ENCODE results near the gene TLE6.

The TLE6 gene

DNA sequence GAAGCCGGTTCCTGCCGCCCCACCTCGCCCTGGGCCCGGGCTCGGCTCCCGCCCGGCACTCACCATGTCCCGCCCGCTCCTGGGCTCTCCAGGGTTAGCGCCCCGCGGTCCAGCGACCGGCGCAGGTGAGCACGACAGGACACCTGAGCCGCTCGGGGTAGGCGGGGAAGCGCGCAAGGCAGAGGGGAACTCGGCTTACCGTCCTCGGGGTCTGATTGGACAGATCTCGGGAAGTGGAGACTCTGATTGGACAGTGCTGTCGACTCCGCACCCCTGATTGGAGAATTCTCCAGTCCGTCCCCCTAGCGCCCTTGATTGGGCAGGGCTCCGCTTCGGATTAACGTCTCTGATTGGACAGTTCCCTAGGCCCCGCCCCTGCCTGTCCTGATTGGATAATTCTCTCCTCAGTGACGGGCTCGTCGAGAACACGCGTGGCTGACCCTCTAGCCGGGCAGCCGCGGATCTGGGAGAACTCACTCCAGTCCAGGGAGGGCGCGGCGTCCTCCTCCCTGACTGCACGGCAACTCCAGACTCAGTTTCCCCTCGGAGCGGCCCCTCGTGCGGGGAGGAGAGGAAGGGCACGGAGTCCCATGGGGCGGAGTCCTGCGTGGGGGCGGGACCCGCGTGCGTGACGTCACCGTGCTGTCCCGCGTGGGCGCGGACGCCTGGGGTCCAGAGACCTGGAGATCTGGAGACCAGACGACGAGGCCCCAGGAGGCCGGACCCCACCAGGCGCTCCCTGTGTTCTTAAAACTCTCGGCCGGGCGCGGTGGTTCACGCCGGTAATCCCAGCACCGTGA is 32.4 kb upstream of the TLE6 start, which contains the start of gene ZNF77:
Gene ZNF77, minus strand, starts transcription at position 197 of the 800 bp plus-strand sequence. Its CDS starts 131 bp downstream, at position 66.
- DNase-seq, result peak; percentile 99 to 100
- TF ChIP-seq, protein P1, sequence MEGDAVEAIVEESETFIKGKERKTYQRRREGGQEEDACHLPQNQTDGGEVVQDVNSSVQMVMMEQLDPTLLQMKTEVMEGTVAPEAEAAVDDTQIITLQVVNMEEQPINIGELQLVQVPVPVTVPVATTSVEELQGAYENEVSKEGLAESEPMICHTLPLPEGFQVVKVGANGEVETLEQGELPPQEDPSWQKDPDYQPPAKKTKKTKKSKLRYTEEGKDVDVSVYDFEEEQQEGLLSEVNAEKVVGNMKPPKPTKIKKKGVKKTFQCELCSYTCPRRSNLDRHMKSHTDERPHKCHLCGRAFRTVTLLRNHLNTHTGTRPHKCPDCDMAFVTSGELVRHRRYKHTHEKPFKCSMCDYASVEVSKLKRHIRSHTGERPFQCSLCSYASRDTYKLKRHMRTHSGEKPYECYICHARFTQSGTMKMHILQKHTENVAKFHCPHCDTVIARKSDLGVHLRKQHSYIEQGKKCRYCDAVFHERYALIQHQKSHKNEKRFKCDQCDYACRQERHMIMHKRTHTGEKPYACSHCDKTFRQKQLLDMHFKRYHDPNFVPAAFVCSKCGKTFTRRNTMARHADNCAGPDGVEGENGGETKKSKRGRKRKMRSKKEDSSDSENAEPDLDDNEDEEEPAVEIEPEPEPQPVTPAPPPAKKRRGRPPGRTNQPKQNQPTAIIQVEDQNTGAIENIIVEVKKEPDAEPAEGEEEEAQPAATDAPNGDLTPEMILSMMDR (IDR thresholded peaks at IDR 0.05), result peak in 1 of 2 experiments; percentile 51
- Histone ChIP-seq H3K4me3 (peak within 1 kb of the TSS; percentile 71 to 81), H3K9me3 (no peaks in the 10 kb centered on the region), H3K27me3 (no peaks in the 10 kb centered on the region), H3K4me1 (peaks cover 0 to 26% (median 22%) of the 10 kb centered on the region in 4 donors), H3K36me3 (no peaks in the 10 kb centered on the region), H3K27ac (peak within 1 kb of the TSS; percentile 82 to 85)
- intact Hi-C loops (cut with DNase I; ENCODE audit: low total_unique reads), result loop anchor here (5.0 kb wide), 1 partner anchor 38 kb away; no protein-coding TSS in a partner anchor

DNA sequence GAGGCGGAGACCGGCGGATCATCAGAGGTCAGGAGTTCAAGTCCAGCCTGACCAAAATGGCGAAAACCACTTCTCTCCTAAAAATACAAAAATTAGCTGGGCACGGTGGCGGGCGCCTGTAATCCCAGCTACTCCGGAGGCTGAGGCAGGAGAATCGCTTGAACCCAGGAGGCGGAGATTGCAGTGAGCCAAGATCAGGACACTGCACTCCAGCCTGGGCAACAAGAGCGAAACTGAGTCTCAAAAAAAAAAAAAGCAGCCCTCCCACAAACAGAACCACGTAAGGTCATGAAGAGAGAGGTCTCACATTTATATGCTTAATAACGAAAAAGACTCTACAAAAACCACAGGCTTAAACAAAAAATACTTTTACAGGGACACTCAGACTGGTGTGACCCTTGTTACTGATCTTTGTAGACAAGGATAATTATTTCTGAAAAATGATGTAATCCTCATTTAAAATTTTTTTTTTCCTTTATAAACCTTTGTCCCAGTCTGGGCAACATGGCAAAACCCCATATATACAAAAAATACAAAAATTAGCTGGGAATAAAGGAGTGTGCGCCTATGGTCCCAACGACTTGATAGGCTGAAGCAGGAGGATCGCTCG is 31.7 kb upstream of the TLE6 start:
- H3K4me3 ChIP-seq, result peak overlapping the region; percentile 71 to 81
- DNase-seq, result no peak
- no peaks in the 10 kb centered on the region for H3K9me3 ChIP-seq
- peak overlapping the region; percentile 82 to 85 for H3K27ac ChIP-seq
- intact Hi-C loops (cut with DNase I; ENCODE audit: low total_unique reads), result no loop called here
- peaks cover 0 to 26% (median 22%) of the 10 kb centered on the region in 4 donors for H3K4me1 ChIP-seq
- H3K36me3 ChIP-seq, result no peaks in the 10 kb centered on the region
- H3K27me3 ChIP-seq, result no peaks in the 10 kb centered on the region
- TF ChIP-seq, protein P1 (IDR thresholded peaks at IDR 0.05), result no peak

GRCh38 chr19:2949939-2950285 is 27.5 kb upstream of the TLE6 start:
- DNase-seq, result peak in 1 of 2 donors; percentile 54
- H3K4me1 ChIP-seq, result peaks cover 0 to 18% (median 16%) of the 10 kb centered on the region in 4 donors
- intact Hi-C loops (cut with DNase I; ENCODE audit: low total_unique reads), result loop anchor here (5.0 kb wide), 1 partner anchor 212 kb away; no protein-coding TSS in a partner anchor

DNA sequence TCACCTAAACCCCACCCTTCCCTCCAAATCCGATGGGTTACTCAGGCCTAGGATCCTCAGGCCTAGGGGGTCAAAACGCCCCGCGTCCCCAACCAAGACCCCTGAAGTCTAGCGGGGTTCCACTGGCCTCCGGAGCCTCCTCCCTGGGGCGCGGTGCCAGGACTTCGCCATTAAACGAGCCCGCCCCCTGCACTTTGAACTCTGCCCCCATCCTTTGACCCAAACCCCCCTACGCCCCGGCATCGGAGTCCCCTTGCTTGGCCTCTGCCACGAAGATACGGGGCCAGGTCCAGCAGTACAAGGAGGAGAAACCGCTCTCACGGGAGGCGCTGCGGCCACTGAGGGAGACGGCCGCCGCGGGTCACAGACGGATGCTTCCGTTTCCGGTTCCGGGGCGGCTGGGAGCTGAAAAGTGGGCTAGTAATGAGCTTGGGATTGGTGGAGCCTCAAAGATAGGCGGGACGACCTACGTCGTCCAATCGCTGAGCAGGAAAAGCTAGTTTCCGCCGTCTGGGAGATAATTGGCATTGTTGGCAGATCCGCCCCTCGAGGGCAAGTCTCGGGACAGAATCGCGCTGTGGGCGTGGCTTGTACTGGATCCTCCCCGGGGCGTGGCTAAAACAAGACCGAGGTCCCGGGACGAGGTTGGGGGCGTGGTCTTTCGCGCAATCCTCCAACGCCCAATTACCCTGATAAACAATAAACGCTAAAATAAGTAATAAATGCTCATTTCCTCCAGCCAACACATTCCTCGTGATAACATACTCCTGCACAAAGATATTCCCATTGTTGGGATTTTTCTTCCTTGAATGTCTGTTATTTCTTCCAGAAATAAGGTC is 26.9 kb upstream of the TLE6 start:
- peaks cover 0 to 3% of the 10 kb centered on the region in 2 donors for H3K27me3 ChIP-seq
- no peaks in the 10 kb centered on the region for H3K36me3 ChIP-seq
- H3K4me1 ChIP-seq, result peaks cover 0 to 15% (median 14%) of the 10 kb centered on the region in 4 donors
- intact Hi-C loops (cut with DNase I; ENCODE audit: low total_unique reads), result loop anchor here (5.0 kb wide), 1 partner anchor 212 kb away; no protein-coding TSS in a partner anchor
- TF ChIP-seq, protein P1 (IDR thresholded peaks at IDR 0.05), result no peak
- peak overlapping the region; percentile 94 to 98 for H3K27ac ChIP-seq
- no peaks in the 10 kb centered on the region for H3K9me3 ChIP-seq
- peak; percentile 100 for DNase-seq
- peak overlapping the region; percentile 75 to 95 for H3K4me3 ChIP-seq

More at GRCh38 chr19:2949939-2950285, 27.5 kb upstream of the TLE6 start:
- peak overlapping the region; percentile 75 to 95 for H3K4me3 ChIP-seq
- no peaks in the 10 kb centered on the region for H3K27me3 ChIP-seq
- no peaks in the 10 kb centered on the region for H3K36me3 ChIP-seq
- H3K27ac ChIP-seq, result peak overlapping the region; percentile 94 to 98
- no peaks in the 10 kb centered on the region for H3K9me3 ChIP-seq
- TF ChIP-seq, protein P1 (IDR thresholded peaks at IDR 0.05), result no peak

DNA sequence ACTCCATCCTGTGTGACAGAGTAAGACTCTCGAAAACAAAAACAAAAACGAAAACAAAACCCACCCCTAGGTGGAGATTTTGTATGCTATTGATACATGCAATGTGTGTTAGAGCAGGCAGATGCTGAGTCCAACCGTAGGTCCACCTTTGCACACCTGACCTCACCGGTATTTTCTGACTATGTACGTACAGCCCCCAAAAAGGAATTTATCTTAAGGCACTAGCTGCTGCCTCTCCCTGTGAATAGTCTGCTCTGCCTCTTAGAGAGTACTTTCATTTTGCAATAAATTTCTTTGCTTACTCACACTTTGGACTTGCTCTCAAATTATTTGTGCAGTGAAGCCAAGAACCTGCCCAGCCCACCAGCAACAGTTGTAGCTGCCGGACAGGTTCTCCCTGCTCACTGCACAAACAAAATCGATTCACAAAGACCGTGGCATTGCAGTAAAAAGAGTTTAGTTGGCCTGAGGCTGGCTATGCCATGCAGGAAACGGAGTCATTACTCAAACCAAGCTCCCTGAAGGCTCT is 24.3 kb upstream of the TLE6 start:
- peaks cover 0 to 12% of the 10 kb centered on the region in 2 donors for H3K27me3 ChIP-seq
- no peaks in the 10 kb centered on the region for H3K36me3 ChIP-seq
- DNase-seq, result no peak
- no peak overlapping the region for H3K27ac ChIP-seq
- TF ChIP-seq, protein P1 (IDR thresholded peaks at IDR 0.05), result no peak
- H3K9me3 ChIP-seq, result no peaks in the 10 kb centered on the region
- intact Hi-C loops (cut with DNase I; ENCODE audit: low total_unique reads), result loop anchor here (5.0 kb wide), 1 partner anchor 209 kb away; no protein-coding TSS in a partner anchor
- peaks cover 0 to 13% (median 11%) of the 10 kb centered on the region in 4 donors for H3K4me1 ChIP-seq
- no peak overlapping the region for H3K4me3 ChIP-seq
